Endothelial cell of umbilical vein (primary cell): ENCODE results near the gene MAP3K14. TPM values are rescaled to one million over a fixed set of nuclear protein-coding genes. Genes with fewer than 3 reads are reported as not detected.

ENCODE experiments used
- BruUV-seq: library from RNA; stranded (reverse); fragments of 400-500 nt; replicated peaks from 2 replicates; lab custom pipeline; 2021; lab: Mats Ljungman, UMichigan
- CTCF ChIA-PET: fragments of 300-600, 350-600 bp; sonication (Branson Sonifier 250); formaldehyde crosslinking; loops from one replicate; lab custom pipeline; 2021; ENCODE audit warnings: antibody characterized with exemption, inconsistent platforms; lab: Charles Lee
- POLR2A ChIA-PET: fragments of 300-600, 350-600 bp; sonication (Branson Sonifier 250); formaldehyde crosslinking; loops from one replicate; lab custom pipeline; 2021; ENCODE audit warnings: antibody characterized with exemption, inconsistent platforms; lab: Charles Lee
- DNase-seq: peaks from one replicate; pipeline ENCODE4 v3.0.0-alpha.2; 2011; ENCODE audit warnings: low read depth, low spot score
- FAIRE-seq: peaks from 2 replicates; lab custom pipeline; 2011; peaks lifted over from hg19 to GRCh38; lab: Jason Lieb, UNC
- H2AFZ ChIP-seq: 2 replicates; pipeline ENCODE4 v1.6.0; 2012; ENCODE audit warnings: low read depth, low read length, control low read depth, inconsistent platforms
- H3K27ac ChIP-seq: 2 replicates; pipeline ENCODE4 v1.5.1; 2011; ENCODE audit warnings: low read depth, mild to moderate bottlenecking, control low read depth, low read length, moderate library complexity; ENCODE audit not compliant: insufficient read depth
- H3K27me3 ChIP-seq, 2 experiments: 2 replicates each; pipeline versions ENCODE4 v1.6.0 to v1.6.1; 2011; ENCODE audit warnings: low read length in 2 of 2, mixed read lengths in 1 of 2; ENCODE audit not compliant: control insufficient read depth in 2 of 2, insufficient read depth in 2 of 2
- H3K36me3 ChIP-seq, 2 experiments: 2 replicates in 1 of 2; 3 replicates in 1 of 2; pipeline ENCODE4 v1.5.1; 2011; ENCODE audit warnings: low read length in 2 of 2, mild to moderate bottlenecking in 1 of 2, moderate library complexity in 1 of 2; ENCODE audit not compliant: control insufficient read depth in 2 of 2, insufficient read depth in 2 of 2; ENCODE audit errors: extremely low read depth in 1 of 2
- H3K4me1 ChIP-seq: 3 replicates; pipeline ENCODE4 v1.5.1; 2011; ENCODE audit warnings: mild to moderate bottlenecking, low read length; ENCODE audit not compliant: control insufficient read depth, insufficient read depth; ENCODE audit errors: extremely low read depth
- H3K4me2 ChIP-seq: 2 replicates; pipeline ENCODE4 v1.6.1; 2011; ENCODE audit warnings: low read length, control low read depth, mixed read lengths; ENCODE audit not compliant: insufficient read depth
- H3K4me3 ChIP-seq, 3 experiments: fragments of 200-600 bp in 1 of 3; sonication (generic), shearing (Covaris generic) in 1 of 3; replicated peaks in 1 of 3; 2 replicates each; pipeline ENCODE4 v1.5.1; 2011 to 2016; ENCODE audit warnings: control low read depth in 3 of 3, low read length in 3 of 3, mild to moderate bottlenecking in 2 of 3, inconsistent platforms in 1 of 3, low read depth in 1 of 3, moderate library complexity in 1 of 3; ENCODE audit not compliant: insufficient read depth in 1 of 3
- H3K79me2 ChIP-seq: 2 replicates; pipeline ENCODE4 v1.6.0; 2012; ENCODE audit warnings: low read length, inconsistent platforms; ENCODE audit not compliant: control insufficient read depth, insufficient read depth
- H3K9ac ChIP-seq: replicated peaks from 2 replicates; pipeline ENCODE3; 2011; ENCODE audit warnings: low read length, control low read depth; ENCODE audit not compliant: insufficient read depth; ENCODE audit errors: extremely low read depth
- H3K9me1 ChIP-seq: replicated peaks from 3 replicates; pipeline ENCODE4 v1.6.0; 2011; ENCODE audit warnings: mild to moderate bottlenecking, low read length; ENCODE audit not compliant: control insufficient read depth, insufficient read depth; ENCODE audit errors: extremely low read depth
- H3K9me3 ChIP-seq: replicated peaks from 2 replicates; pipeline ENCODE4 v1.5.1; 2012; ENCODE audit warnings: low read length, inconsistent platforms; ENCODE audit not compliant: control insufficient read depth, insufficient read depth
- H4K20me1 ChIP-seq: replicated peaks from 2 replicates; pipeline ENCODE3; 2011; ENCODE audit warnings: mild to moderate bottlenecking, low read length; ENCODE audit not compliant: control insufficient read depth, insufficient read depth; ENCODE audit errors: extremely low read depth
- CTCF ChIP-seq, 2 donors: IDR thresholded peaks; 1 replicate in 1 of 2; 2 replicates in 1 of 2; pipeline ENCODE4 v1.5.1; 2011; ENCODE audit warnings: low read length in 2 of 2, mild to moderate bottlenecking in 2 of 2, moderate library complexity in 2 of 2, control low read depth in 1 of 2, inconsistent platforms in 1 of 2, low read depth in 1 of 2; ENCODE audit not compliant: insufficient read depth in 1 of 2; ENCODE audit errors: extremely low read depth in 1 of 2
- EZH2 ChIP-seq: IDR thresholded peaks from 2 replicates; pipeline ENCODE4 v1.6.1; 2012; ENCODE audit warnings: borderline replicate concordance, low read depth, mild to moderate bottlenecking, moderate library complexity, low read length, inconsistent platforms; ENCODE audit not compliant: severe bottlenecking
- FOS ChIP-seq: IDR thresholded peaks from 2 replicates; pipeline ENCODE4 v1.6.1; 2011; ENCODE audit warnings: mild to moderate bottlenecking, low read length, moderate library complexity, borderline replicate concordance; ENCODE audit not compliant: insufficient read depth
- GATA2 ChIP-seq: IDR thresholded peaks from 2 replicates; pipeline ENCODE4 v1.7.0; 2011; ENCODE audit warnings: low read depth, mild to moderate bottlenecking, moderate library complexity, mixed read lengths, low read length; ENCODE audit not compliant: insufficient read length, insufficient read depth
- JUN ChIP-seq: IDR thresholded peaks from 2 replicates; pipeline ENCODE4 v1.6.1; 2011; ENCODE audit warnings: borderline replicate concordance, low read depth; ENCODE audit not compliant: insufficient read length, insufficient read depth
- MAX ChIP-seq: IDR thresholded peaks from 2 replicates; pipeline ENCODE4 v1.6.1; 2011; ENCODE audit not compliant: insufficient read depth, insufficient read length
- MYC ChIP-seq: IDR thresholded peaks from one replicate; pipeline ENCODE4 v1.6.1; 2011; ENCODE audit warnings: mild to moderate bottlenecking, low read depth, low read length
- POLR2A ChIP-seq: IDR thresholded peaks from 2 replicates; pipeline ENCODE4 v1.6.1; 2012; ENCODE audit warnings: low read depth, mild to moderate bottlenecking, control low read depth, low read length
- POLR2AphosphoS5 ChIP-seq: IDR thresholded peaks from 2 replicates; pipeline ENCODE4 v1.6.1; 2012; ENCODE audit warnings: low read depth, mild to moderate bottlenecking, control low read depth, low read length, moderate library complexity; ENCODE audit not compliant: insufficient read depth
- dilution Hi-C: fragments of 300-500 bp; cut with MboI; formaldehyde crosslinking; loops from one replicate; pipeline ENCODE4 v1.15.0; 2019; ENCODE audit warnings: low sequenced_read_pairs; ENCODE audit not compliant: extremely low pct_ligation_motif_present
- intact Hi-C: fragments of 100-400 bp; cut with micrococcal nuclease; formaldehyde crosslinking; loops from one replicate; pipeline ENCODE4 v1.10.0; 2022
- polyA plus RNA-seq, 4 experiments: library from polyadenylated mRNA; depleted of rRNA in 3 of 4; stranded (reverse) in 3 of 4; unstranded in 1 of 4; fragments of >200 nt; gene quantifications; 2 replicates each; pipeline versions ENCODE4 v1.2.1 to v1.2.3, GENCODE V29; 2011 to 2012; ENCODE audit warnings: missing spikeins in 1 of 4
- total RNA-seq: library from RNA; stranded (reverse); gene quantifications from 2 replicates; pipeline ENCODE4 v1.2.3, GENCODE V29; 2021

The MAP3K14 gene
- total and polyA plus RNA-seq, 2 donors (not counting 3 experiments of a cell fraction or from before 2014, with no cell fraction given) = 5.4 to 9.8 TPM

GRCh38 chr17:45363498-45363897 lies 46.7 kb upstream of the MAP3K14 start:
- no peak overlapping the region for H2AFZ ChIP-seq
- H3K27ac ChIP-seq = no peak overlapping the region
- H3K9ac ChIP-seq = no peak overlapping the region
- DNase-seq (no peak), FAIRE-seq (no peak)
- H3K9me3 ChIP-seq = no peaks in the 10 kb centered on the region
- intact Hi-C loops (no loop called here), dilution Hi-C loops (no loop called here)
- no peak overlapping the region for H3K4me2 ChIP-seq
- no peak overlapping the region for H3K4me3 ChIP-seq
- ChIA-PET POLR2A (interaction anchor here (0.9 kb wide), 1 partner anchor 8 kb away, joined by 3 read pairs; no protein-coding TSS in a partner anchor), CTCF (interaction anchor here (0.9 to 3.4 kb wide), 2 partner anchors 8 to 86 kb away, joined by 3 to 12 read pairs; no protein-coding TSS in a partner anchor)
- BruUV-seq = no TSS peak
- H3K36me3 ChIP-seq = no peaks in the 10 kb centered on the region
- TF ChIP-seq MAX = no peak
- TF ChIP-seq CTCF (IDR thresholded peaks at IDR 0.05; ENCODE audit: extremely low read depth in 1 of 2, insufficient read depth in 1 of 2, low read depth in 1 of 2, low read length in 2 of 2) = no peak
- no peak for TF ChIP-seq MYC
- TF ChIP-seq POLR2A = no peak
- TF ChIP-seq EZH2 = no peak
- TF ChIP-seq GATA2 = no peak
- TF ChIP-seq POLR2AphosphoS5 = no peak
- TF ChIP-seq FOS = no peak
- TF ChIP-seq JUN = no peak
- H3K9me1 ChIP-seq = no peaks in the 10 kb centered on the region
- no peaks in the 10 kb centered on the region for H4K20me1 ChIP-seq
- peaks cover 5% of the 10 kb centered on the region for H3K4me1 ChIP-seq
- no peaks in the 10 kb centered on the region for H3K79me2 ChIP-seq
- H3K27me3 ChIP-seq = peaks cover 0 to 4% of the 10 kb centered on the region in 2 experiments
